Osteocyte (in vitro differentiated cells): ENCODE data around the gene P2RY12. TPM values are rescaled to one million over a fixed set of nuclear protein-coding genes. Genes with fewer than 3 reads are reported as not detected.

ENCODE experiments used
- DNase-seq: peaks from one replicate; pipeline ENCODE4 v3.0.0; 2021; ENCODE audit warnings: mixed read lengths; ENCODE audit not compliant: unreplicated experiment; ENCODE audit errors: extremely low spot score
- H3K27ac Mint-ChIP-seq: one replicate; pipeline ENCODE4 v1.8.0; 2021; ENCODE audit warnings: mild to moderate bottlenecking, mixed read lengths; ENCODE audit not compliant: unreplicated experiment
- H3K27me3 Mint-ChIP-seq: one replicate; pipeline ENCODE4 v1.8.0; 2021; ENCODE audit warnings: mixed read lengths; ENCODE audit not compliant: unreplicated experiment
- H3K36me3 Mint-ChIP-seq: one replicate; pipeline ENCODE4 v1.8.0; 2021; ENCODE audit warnings: mixed read lengths; ENCODE audit not compliant: unreplicated experiment
- H3K4me1 Mint-ChIP-seq: one replicate; pipeline ENCODE4 v1.8.0; 2021; ENCODE audit warnings: mixed read lengths; ENCODE audit not compliant: unreplicated experiment
- H3K4me3 Mint-ChIP-seq: one replicate; pipeline ENCODE4 v1.8.0; 2021; ENCODE audit warnings: mild to moderate bottlenecking, moderate library complexity, mixed read lengths; ENCODE audit not compliant: unreplicated experiment
- H3K9me3 Mint-ChIP-seq: one replicate; pipeline ENCODE4 v1.8.0; 2021; ENCODE audit warnings: mixed read lengths; ENCODE audit not compliant: unreplicated experiment
- total RNA-seq: library from RNA; stranded (reverse); gene quantifications from 2 replicates; pipeline ENCODE4 v1.2.1, GENCODE V29; 2021
- TF ChIP-seq, protein P1 (sequence below): fragments of 200-600 bp; sonication (generic); IDR thresholded peaks from 2 replicates; pipeline ENCODE4 v1.5.0; 2021; ENCODE audit warnings: antibody characterized with exemption, mild to moderate bottlenecking, moderate library complexity

P2RY12 gene
- total RNA-seq, 1 donor from 2014 or later = not detected

DNA sequence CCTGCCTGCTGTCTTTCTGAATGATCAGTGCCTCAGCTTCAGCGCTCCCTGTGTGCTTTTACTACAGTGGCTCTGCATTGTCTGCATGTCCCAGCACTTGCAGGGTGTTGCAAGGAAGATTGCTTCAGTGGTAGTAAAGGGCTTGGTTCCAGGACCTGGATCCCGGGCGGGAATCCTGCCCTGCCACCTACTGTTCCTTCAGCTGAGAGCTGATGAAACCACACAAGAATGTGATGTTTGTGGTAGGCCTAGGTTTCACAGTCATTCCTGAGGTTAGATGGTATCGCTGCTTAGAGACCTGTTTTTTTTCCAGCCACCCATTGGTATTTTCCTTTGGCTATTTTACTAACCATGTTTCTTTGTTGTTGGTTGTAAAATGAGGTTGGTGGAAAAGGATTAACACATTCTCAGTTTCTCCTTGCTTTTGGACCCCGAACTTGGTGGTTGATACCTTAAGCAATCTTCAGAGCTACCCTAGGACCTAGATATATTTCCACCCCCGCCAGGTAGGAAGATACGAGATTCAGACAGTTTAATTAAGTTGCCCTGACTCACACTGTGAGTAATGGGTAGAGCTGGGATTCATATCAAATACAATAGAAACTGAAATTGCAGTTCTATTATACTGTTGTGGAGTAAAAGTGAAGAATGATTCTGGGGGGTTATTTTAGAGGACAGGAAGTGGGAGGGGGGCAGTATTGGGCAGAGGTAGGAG, 79.3 kb downstream of the P2RY12 start:
- H3K4me1 Mint-ChIP-seq = peaks cover 20% of the 10 kb centered on the region
- H3K4me3 Mint-ChIP-seq = no peak overlapping the region
- peak overlapping the region; percentile 71 for H3K27ac Mint-ChIP-seq
- no peaks in the 10 kb centered on the region for H3K9me3 Mint-ChIP-seq
- no peaks in the 10 kb centered on the region for H3K36me3 Mint-ChIP-seq
- TF ChIP-seq, protein P1, sequence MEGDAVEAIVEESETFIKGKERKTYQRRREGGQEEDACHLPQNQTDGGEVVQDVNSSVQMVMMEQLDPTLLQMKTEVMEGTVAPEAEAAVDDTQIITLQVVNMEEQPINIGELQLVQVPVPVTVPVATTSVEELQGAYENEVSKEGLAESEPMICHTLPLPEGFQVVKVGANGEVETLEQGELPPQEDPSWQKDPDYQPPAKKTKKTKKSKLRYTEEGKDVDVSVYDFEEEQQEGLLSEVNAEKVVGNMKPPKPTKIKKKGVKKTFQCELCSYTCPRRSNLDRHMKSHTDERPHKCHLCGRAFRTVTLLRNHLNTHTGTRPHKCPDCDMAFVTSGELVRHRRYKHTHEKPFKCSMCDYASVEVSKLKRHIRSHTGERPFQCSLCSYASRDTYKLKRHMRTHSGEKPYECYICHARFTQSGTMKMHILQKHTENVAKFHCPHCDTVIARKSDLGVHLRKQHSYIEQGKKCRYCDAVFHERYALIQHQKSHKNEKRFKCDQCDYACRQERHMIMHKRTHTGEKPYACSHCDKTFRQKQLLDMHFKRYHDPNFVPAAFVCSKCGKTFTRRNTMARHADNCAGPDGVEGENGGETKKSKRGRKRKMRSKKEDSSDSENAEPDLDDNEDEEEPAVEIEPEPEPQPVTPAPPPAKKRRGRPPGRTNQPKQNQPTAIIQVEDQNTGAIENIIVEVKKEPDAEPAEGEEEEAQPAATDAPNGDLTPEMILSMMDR = peak; percentile 37
- H3K27me3 Mint-ChIP-seq = no peaks in the 10 kb centered on the region
- peak; percentile 86 for DNase-seq

DNA sequence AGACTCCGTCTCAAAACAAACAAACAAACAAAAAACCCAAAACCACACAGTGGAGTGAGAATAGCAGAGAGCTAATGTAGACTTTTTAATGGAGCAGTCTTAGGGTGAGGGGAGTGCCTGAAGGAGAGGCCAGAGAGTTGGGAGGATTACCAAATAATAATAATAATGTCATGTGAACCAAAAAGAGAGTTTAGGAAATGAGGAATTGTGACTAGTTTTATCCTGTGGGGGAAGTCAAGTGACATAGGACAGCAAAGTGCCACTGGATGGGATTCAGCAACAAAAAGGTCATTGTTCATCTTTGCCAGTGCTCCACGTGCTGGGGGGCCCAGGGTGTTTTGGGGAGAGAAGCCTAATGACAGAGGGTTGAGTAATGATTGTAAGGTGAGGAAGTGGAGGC, 80.8 kb downstream of the P2RY12 start:
- TF ChIP-seq, protein P1 = no peak
- no peak for DNase-seq
- H3K27ac Mint-ChIP-seq = no peak overlapping the region
- peaks cover 20% of the 10 kb centered on the region for H3K4me1 Mint-ChIP-seq
- no peaks in the 10 kb centered on the region for H3K9me3 Mint-ChIP-seq
- H3K4me3 Mint-ChIP-seq = no peak overlapping the region
- H3K36me3 Mint-ChIP-seq = no peaks in the 10 kb centered on the region
- no peaks in the 10 kb centered on the region for H3K27me3 Mint-ChIP-seq

DNA sequence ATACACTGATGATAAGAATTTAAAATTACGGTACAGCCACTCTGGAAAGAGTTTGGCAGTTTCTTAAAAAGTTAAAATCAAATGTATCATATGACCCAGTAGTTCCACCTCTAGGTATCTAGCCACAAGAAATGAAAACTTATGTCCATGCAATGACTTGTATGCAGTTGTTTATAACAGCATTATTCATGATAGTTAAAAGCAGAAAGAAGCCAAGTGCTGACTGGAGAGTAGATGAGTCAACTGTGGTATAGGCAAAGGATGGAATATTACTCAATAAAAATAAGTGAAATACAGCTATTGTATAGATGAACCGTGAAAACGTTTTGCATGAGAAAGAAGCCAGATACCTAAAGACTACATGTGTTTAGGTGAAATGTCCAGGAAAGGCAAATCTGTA, 82.8 kb downstream of the P2RY12 start:
- no peak overlapping the region for H3K4me3 Mint-ChIP-seq

DNA sequence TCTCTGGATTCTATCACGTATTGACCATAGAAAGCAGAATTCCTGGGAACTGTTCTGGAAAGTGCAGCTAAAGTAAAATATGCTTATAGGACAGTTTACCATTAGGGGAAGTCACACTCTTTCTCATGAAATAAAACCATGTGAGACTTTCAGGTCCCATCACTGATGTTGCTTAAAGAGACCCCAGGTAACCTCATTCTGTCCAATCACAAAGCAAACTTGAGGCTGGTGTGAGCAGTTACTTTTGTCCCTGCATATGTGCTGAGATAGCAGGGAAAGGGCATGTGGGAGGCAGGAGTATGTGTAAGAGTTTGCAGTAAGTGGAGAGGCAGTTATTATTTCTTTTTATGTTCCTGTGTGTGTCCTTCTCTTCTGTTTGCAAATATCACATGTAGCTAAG, 84.0 kb downstream of the P2RY12 start:
- no peak for DNase-seq
- H3K4me1 Mint-ChIP-seq = peaks cover 13% of the 10 kb centered on the region
- TF ChIP-seq, protein P1 = no peak
- no peak overlapping the region for H3K27ac Mint-ChIP-seq
- H3K4me3 Mint-ChIP-seq = no peak overlapping the region
- no peaks in the 10 kb centered on the region for H3K27me3 Mint-ChIP-seq
- H3K9me3 Mint-ChIP-seq = no peaks in the 10 kb centered on the region
- H3K36me3 Mint-ChIP-seq = no peaks in the 10 kb centered on the region

More for the DNA sequence above, 82.8 kb downstream of the P2RY12 start:
- no peak for DNase-seq
- Mint-ChIP-seq H3K36me3 (no peaks in the 10 kb centered on the region), H3K27me3 (no peaks in the 10 kb centered on the region), H3K4me1 (peaks cover 17% of the 10 kb centered on the region), H3K9me3 (no peaks in the 10 kb centered on the region), H3K27ac (no peak overlapping the region)
- TF ChIP-seq, protein P1 = no peak

DNA sequence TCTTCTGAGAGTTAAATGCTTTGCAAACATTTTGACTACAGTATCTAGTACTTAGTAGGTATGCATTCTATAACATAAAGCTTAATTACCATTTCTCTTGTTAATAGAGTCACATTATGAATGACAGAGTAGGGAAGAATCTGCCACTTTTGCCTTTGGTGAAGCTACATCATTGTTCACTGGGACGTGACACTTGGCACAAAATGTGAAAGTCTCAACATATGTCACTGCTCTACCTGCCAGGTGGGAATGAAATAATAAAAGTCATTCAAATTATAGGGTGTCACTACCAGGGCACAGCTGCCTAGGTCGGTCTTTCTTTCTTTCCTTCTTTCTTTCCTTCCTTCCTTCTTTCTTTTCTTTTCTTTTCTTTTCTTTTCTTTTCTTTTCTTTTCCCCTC, 85.5 kb downstream of the P2RY12 start:
- TF ChIP-seq, protein P1 = no peak
- no peaks in the 10 kb centered on the region for H3K27me3 Mint-ChIP-seq
- H3K9me3 Mint-ChIP-seq = no peaks in the 10 kb centered on the region
- H3K4me3 Mint-ChIP-seq = no peak overlapping the region
- no peaks in the 10 kb centered on the region for H3K36me3 Mint-ChIP-seq
- H3K4me1 Mint-ChIP-seq = peaks cover 3% of the 10 kb centered on the region
- no peak overlapping the region for H3K27ac Mint-ChIP-seq
- DNase-seq = no peak
